Measurements from ENCODE around the gene PCMTD2.

The PCMTD2 gene

DNA sequence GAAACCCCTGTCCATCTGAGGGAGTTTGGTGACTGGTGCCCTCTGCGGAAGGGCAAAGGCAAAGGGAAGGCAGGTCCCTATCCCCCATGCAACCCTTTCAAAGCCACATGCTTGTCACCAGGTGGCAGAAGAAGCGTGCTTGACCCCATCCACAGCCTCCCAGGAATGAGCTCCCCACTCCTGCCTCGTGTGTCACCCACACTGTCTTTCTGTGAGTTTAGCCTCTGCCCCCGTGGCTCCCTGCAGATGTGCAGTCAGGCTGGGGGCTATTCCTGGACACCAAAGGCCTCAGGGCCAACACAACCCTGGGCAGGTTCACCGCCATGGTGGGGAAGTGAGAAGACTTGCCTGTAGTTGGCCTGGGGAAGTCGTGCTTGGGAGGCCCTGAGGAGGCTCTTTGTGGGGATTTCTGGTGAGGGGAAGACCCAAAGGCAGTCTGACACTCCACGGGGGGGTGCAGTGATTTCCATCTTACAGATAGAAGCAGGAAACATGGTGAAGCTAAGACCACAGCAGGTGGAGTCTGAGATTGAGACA lies 16.6 kb upstream of the PCMTD2 start:
- DNase-seq (ENCODE audit: low read depth): no peak

- DNase-seq (ENCODE audit: low read depth): no peak
These were observed 15.9 kb upstream of the PCMTD2 start for GRCh38 chr20:64239449-64240242.

- no peak for DNase-seq (ENCODE audit: low read depth)
These were observed 15.1 kb upstream of the PCMTD2 start for GRCh38 chr20:64240243-64241015.

GRCh38 chr20:64241061-64241460 lies 14.5 kb upstream of the PCMTD2 start:
- DNase-seq (ENCODE audit: low read depth): no peak

GRCh38 chr20:64242003-64242796 lies 13.3 kb upstream of the PCMTD2 start:
- DNase-seq (ENCODE audit: low read depth): no peak

GRCh38 chr20:64242797-64243475 lies 12.6 kb upstream of the PCMTD2 start:
- DNase-seq (ENCODE audit: low read depth): no peak

GRCh38 chr20:64244281-64244805 lies 11.2 kb upstream of the PCMTD2 start:
- no peak for DNase-seq (ENCODE audit: low read depth)

- DNase-seq (ENCODE audit: low read depth): no peak
These were observed 10.5 kb upstream of the PCMTD2 start for GRCh38 chr20:64244870-64245603.

DNA sequence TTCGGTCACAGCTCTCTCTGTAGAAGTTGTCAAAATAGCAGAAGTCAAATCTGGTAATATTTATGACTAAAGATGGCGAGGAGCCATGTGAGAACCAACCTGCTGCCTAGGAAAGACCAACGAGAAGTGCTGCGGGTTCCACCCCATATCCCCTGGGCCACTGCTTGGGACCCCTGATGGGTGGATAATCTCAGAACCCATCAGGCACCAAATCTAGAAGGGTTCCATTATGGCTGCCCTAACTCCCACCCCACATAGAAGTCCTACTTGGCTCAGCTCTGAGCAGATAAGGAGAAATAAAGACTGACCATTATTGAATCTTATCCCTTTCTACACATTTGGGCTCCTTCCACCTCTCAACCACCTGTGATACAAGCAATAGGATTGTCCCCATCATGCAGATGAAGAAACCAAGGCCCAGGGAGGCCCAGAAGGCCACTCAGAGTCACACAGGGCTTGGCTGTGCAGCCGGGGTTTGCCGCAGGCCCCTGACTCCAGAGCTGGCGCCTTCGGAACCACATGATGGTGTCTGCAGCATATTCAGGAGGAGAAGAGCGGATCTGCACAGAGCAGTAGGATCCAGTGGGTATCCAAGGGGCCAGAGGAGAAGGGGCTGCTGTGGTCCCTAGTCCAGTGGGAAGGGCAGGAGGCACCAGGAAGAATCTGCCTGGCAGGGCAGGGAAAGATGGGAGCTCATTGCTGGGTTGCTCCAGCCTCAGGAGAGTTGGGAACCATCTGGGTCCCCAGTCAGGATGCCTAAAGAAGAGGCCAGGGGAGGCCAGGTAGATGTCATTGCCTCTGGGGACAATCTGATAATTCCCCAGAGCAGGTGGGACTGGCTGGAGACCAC lies 9.6 kb upstream of the PCMTD2 start:
- DNase-seq (ENCODE audit: low read depth): no peak

- DNase-seq (ENCODE audit: low read depth): no peak
These were observed 8.8 kb upstream of the PCMTD2 start for GRCh38 chr20:64246616-64247306.

GRCh38 chr20:64247307-64247618 lies 8.3 kb upstream of the PCMTD2 start:
- no peak for DNase-seq (ENCODE audit: low read depth)

DNA sequence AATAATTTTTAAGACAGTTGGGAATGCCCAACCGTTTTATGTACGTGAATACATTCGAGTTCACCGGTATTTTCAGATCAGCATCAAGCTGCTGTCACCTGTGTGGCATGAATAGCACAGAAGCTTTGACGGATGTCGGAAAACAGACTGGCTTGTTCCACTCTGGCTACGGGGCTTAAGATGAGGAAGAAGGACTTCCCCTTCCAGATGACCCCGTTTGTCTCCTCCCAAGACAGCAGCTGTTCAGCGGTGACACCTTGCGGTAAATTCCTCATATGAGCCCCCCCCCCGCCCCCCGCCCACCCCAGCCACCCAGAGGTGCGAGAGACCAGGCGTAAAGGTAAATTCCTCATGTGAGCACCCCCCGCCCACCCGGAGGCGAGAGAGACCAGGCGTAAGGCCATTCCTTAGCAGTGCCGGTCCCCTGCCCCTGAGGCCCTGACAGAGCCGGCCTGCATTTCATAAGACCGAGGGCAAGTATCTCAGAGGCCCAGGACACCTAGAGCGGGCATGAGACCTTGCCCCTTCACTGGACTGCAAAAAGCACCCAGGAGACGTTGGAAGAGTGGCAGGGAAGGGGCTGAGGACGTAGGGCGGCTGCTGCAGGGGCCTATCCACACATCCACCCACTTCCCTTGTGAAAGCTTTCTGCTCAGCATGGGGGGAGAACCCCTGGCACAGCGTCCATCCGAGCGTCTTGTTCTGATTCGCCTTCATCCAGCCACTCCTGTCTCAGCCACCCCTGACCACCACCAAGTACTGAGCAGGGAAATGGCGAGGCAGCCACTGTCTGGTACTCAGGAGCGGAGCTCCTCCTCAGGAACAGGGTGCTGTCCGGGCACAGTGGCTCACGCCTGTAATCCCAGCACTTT lies 7.3 kb upstream of the PCMTD2 start:
- no peak for DNase-seq (ENCODE audit: low read depth)

DNA sequence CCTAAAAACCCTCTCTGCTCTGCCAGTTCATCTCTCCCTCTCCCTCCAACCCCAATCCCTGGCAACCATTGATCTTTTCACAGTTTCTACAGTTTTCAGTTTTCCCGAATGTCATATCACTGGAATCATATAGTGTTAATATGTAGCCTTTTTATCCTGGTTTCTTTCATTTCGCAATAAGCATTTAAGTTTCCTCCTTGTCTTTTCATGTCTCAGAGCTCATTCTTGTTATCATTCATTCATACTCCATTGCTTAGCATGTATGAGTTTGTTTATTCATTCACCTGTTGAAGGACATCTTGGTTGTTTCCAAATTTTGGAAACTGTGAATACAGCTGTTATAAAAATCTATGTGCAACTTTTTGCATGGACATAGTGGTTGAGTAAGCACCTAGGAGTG lies 5.5 kb upstream of the PCMTD2 start:
- DNase-seq (ENCODE audit: low read depth): no peak

DNA sequence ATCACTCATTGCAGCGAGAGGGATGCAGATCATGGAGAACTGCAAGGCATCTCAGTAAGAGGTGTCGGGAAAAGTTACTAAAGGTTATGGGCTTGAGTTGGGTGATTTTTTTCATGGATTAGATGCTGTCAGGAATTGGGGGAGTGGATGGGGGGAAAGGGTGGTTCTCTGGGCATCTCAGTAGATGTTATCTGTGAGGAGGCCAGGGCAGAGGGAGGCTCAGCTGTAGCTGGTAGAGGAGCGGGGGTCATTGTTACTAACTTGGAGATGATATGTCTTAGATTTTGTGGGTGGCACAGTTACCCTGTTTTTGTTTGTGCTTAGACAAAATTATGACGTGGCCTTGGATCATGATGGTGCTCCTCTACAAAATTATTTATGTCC lies 2.6 kb upstream of the PCMTD2 start:
- DNase-seq (ENCODE audit: low read depth): no peak

- DNase-seq (ENCODE audit: low read depth): no peak
These were observed 2.1 kb upstream of the PCMTD2 start for GRCh38 chr20:64253443-64253842.

DNA sequence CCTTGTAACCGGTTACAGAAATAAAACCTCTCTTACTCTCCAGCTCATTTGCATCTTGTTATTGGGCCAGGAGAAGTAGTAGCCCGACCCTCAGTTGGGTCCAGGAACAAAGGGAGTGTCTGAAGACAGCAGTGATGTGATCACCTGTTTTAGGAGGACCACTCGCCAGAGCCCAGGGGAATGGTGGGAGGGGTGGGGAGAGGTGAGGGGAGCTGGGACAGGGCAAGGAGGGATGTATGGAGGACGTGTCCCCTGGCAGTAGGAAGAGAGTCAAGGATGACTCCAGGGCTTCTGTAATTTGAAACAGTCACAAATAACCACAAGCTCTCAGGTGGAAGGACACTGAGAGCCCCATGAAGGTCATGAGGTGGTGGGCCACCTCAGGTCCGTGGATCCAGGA lies 1.4 kb upstream of the PCMTD2 start:
- DNase-seq (ENCODE audit: low read depth): no peak

GRCh38 chr20:64254571-64255360 lies 782 bp upstream of the PCMTD2 start:
- no peak for DNase-seq (ENCODE audit: low read depth)
